Colonic mucosa (tissue), 4 donors: Measurements from ENCODE around the gene FBP2. TPM values are rescaled to one million over a fixed set of nuclear protein-coding genes. Genes with fewer than 3 reads are reported as not detected.
A peak's percentile ranks its signal among the peaks of the same experiment; 100 is the strongest.

Source experiments
- DNase-seq: peaks from one replicate; pipeline ENCODE4 v3.0.0-alpha.2; 2020
- H3K27ac ChIP-seq: fragments of 200-600 bp; one replicate; pipeline ENCODE4 v1.8.0; 2021
- H3K27me3 ChIP-seq: fragments of 200-600 bp; one replicate; pipeline ENCODE4 v1.8.0; 2021
- H3K36me3 ChIP-seq: fragments of 200-600 bp; one replicate; pipeline ENCODE4 v1.8.0; 2021
- H3K4me1 ChIP-seq: fragments of 200-600 bp; one replicate; pipeline ENCODE4 v1.8.0; 2021; ENCODE audit warnings: mild to moderate bottlenecking
- H3K4me3 ChIP-seq: fragments of 200-600 bp; one replicate; pipeline ENCODE4 v1.8.0; 2021
- H3K9ac ChIP-seq, 2 donors: one replicate each; pipeline ENCODE4 v1.7.0; 2013; ENCODE audit warnings: control low read depth in 2 of 2, low read depth in 2 of 2, low read length in 2 of 2
- H3K9me3 ChIP-seq: fragments of 200-600 bp; one replicate; pipeline ENCODE4 v1.8.0; 2021
- CTCF ChIP-seq: fragments of 200-600 bp; IDR thresholded peaks from one replicate; pipeline ENCODE4 v1.8.0; 2022; ENCODE audit warnings: antibody characterized with exemption, mild to moderate bottlenecking
- intact Hi-C: fragments of 100-400 bp; cut with DNase I; formaldehyde crosslinking; loops from one replicate; pipeline ENCODE4 v1.14.1; 2022
- total RNA-seq, 2 donors: library from RNA; stranded (reverse); fragmentation: NEBNext Ultra II Directional in 1 of 2; extraction: Animal tissue kit (Norgen Biotek cat#: 25700) in 1 of 2; gene quantifications; one replicate each; pipeline ENCODE4 v1.2.1, GENCODE V29; 2021
- donor health status: healthy.
- donor health status: DM: no; HTN: no; CAD: no.
- donor health status: DM: no; HTN: no; CAD: no.

The FBP2 gene
- total RNA-seq, 2 donors from 2014 or later: not detected

GRCh38 chr9:94627287-94627686, 33.7 kb upstream of the FBP2 start:
- Histone ChIP-seq H3K9ac (no peak overlapping the region), H3K4me3 (no peak overlapping the region), H3K9me3 (no peaks in the 10 kb centered on the region), H3K4me1 (peaks cover 3% of the 10 kb centered on the region), H3K36me3 (no peaks in the 10 kb centered on the region), H3K27me3 (no peaks in the 10 kb centered on the region), H3K27ac (no peak overlapping the region)
- DNase-seq: no peak
- no peak for TF ChIP-seq CTCF
- intact Hi-C loops: no loop called here

GRCh38 chr9:94625835-94626234, 32.2 kb upstream of the FBP2 start:
- Histone ChIP-seq H3K9ac (no peak overlapping the region), H3K36me3 (no peaks in the 10 kb centered on the region), H3K4me1 (peaks cover 3% of the 10 kb centered on the region), H3K4me3 (no peak overlapping the region), H3K27me3 (no peaks in the 10 kb centered on the region), H3K9me3 (no peaks in the 10 kb centered on the region), H3K27ac (no peak overlapping the region)
- intact Hi-C loops: no loop called here
- no peak for DNase-seq
- TF ChIP-seq CTCF: no peak

- no peak for DNase-seq
- no peaks in the 10 kb centered on the region for H3K4me1 ChIP-seq
- H3K27ac ChIP-seq: no peak overlapping the region
- H3K4me3 ChIP-seq: no peak overlapping the region
- no peaks in the 10 kb centered on the region for H3K9me3 ChIP-seq
- intact Hi-C loops: loop anchor here (5.0 kb wide), 1 partner anchor 67 kb away; the partner anchor contains the start of gene PCAT7
- no peak for TF ChIP-seq CTCF
- no peaks in the 10 kb centered on the region for H3K27me3 ChIP-seq
- no peak overlapping the region for H3K9ac ChIP-seq
- H3K36me3 ChIP-seq: no peaks in the 10 kb centered on the region
Observed at GRCh38 chr9:94624629-94625028, 31.0 kb upstream of the FBP2 start.

GRCh38 chr9:94623253-94623652, 29.6 kb upstream of the FBP2 start:
- no peak overlapping the region for H3K4me3 ChIP-seq
- no peaks in the 10 kb centered on the region for H3K36me3 ChIP-seq
- TF ChIP-seq CTCF: peak; percentile 41
- no peak overlapping the region for H3K27ac ChIP-seq
- intact Hi-C loops: loop anchor here (5.0 kb wide), 1 partner anchor 66 kb away; the partner anchor contains the start of gene PCAT7
- peak; percentile 82 for DNase-seq
- no peak overlapping the region for H3K9ac ChIP-seq
- H3K27me3 ChIP-seq: no peaks in the 10 kb centered on the region
- H3K9me3 ChIP-seq: no peaks in the 10 kb centered on the region
- H3K4me1 ChIP-seq: no peaks in the 10 kb centered on the region

- no peak for DNase-seq
- no peak overlapping the region for H3K4me3 ChIP-seq
- no peaks in the 10 kb centered on the region for H3K36me3 ChIP-seq
- no peak for TF ChIP-seq CTCF
- intact Hi-C loops: loop anchor here (5.0 kb wide), 1 partner anchor 65 kb away; the partner anchor contains the start of gene PCAT7
- no peaks in the 10 kb centered on the region for H3K4me1 ChIP-seq
- no peaks in the 10 kb centered on the region for H3K27me3 ChIP-seq
- no peak overlapping the region for H3K27ac ChIP-seq
- H3K9me3 ChIP-seq: no peaks in the 10 kb centered on the region
- no peak overlapping the region for H3K9ac ChIP-seq
Observed at GRCh38 chr9:94622087-94622800, 28.6 kb upstream of the FBP2 start.
